ENCODE results near the gene RHOT2.

- TF ChIP-seq CTCF (IDR thresholded peaks at IDR 0.05): no peak
- TF ChIP-seq POLR2A (IDR thresholded peaks at IDR 0.05): no peak
Measured at GRCh38 chr16:676913-677312, 9.0 kb downstream of the RHOT2 start.

Data from testis (tissue), 2 donors.